HL-60 (cell line): ENCODE results near the gene UTY.

Experiments
- POLR2AphosphoS5 ChIP-seq: IDR thresholded peaks from 2 replicates; pipeline ENCODE4 v1.6.1; 2012; ENCODE audit warnings: low read depth
- REST ChIP-seq: IDR thresholded peaks from 2 replicates; pipeline ENCODE4 v1.6.1; 2012; ENCODE audit warnings: low read depth; ENCODE audit not compliant: insufficient replicate concordance

DNA sequence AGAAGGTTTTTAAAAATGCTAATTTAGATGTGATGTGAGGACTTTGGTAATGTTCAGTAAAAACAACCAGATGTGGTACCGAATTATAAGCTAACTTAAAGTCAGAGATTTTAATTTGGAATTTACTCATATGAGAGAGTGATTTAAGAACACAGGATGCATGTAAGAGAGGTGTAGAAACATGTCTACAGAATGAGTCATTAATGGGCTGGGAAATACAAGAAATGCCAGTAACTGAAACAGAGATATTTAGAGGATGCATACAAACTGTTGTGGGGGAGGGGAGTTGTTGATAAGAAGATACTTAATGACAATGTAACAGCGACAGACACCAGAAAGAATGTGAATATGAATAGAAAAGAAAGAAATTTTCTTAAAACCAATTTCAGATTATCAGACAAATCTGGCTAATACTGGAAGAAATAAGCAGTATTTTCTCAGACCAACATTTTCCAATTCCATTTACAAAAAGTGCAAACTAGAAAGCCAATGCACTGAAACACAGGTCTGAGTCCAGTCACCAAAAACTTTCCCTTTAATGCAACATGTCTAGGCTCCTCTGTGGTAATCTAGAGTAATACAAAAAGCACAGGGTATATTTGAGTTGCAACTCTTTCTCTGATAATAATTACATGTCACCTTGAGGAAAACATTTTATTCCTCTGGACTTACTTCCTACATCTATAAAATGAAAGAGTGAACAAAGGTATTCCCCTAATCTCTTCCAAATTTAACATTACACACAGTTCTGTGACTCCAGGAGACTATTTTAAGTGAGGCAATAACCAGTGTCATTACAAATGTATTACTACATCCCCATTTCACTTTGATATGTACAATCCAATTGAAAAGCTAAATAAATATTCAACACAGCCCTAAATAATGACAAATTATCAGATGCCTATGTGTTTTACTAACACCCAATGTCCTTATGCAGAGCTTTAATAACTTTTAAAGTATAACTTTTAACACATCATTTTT lies 117.9 kb downstream of the UTY start:
- TF ChIP-seq POLR2AphosphoS5 (no peak), REST (no peak)
